Suppressor macrophage treated with lipopolysaccharide for 4 hours (primary cell): ENCODE results near the gene SLC13A1.
"Not testable (repeated sequence)": the region's sequence is repeated elsewhere in the genome, so short reads cannot be mapped to it uniquely, and the experiment has no call there.

Experiments
- DNase-seq: peaks from one replicate; pipeline ENCODE4 v3.0.0-alpha.2; 2020

The SLC13A1 gene

DNA sequence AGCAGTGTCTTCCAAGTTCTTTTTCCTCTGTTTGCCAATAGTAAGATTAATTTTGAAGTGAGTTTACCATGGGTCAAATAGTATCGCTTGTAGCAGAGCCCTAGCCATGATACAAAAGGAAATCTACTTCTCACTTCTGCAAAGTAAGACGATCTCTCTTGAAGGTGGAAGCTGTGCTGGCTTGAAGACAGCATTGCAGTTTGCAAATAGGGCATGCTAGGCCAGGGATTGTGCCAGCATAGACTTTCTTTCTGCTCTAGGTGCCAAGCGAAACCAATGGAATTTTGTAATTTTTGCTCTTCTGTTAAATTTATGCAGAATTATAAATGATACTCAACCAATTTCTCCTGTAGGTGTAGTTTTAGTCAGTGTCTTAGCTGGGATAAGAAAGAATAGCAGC lies 74.5 kb downstream of the SLC13A1 start:
- DNase-seq = no peak

DNA sequence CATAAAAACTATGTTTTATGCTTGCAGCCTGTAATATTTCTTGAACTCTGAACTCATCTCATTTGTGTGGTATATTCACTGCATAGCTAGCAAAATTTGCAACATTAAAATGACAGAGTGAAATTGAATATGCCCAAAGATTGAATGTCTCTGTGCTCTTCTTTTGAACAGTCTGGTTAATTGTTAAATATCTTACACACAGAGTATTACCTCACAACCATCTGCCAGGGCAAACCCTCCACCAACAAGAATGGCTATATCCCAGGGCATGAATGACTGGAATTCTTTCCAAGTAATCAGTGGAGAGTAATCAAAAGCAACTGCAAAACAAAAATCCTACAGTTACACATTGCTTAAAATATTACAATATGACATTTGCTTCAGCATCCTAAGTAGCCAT lies 76.9 kb downstream of the SLC13A1 start:
- DNase-seq = no peak

DNA sequence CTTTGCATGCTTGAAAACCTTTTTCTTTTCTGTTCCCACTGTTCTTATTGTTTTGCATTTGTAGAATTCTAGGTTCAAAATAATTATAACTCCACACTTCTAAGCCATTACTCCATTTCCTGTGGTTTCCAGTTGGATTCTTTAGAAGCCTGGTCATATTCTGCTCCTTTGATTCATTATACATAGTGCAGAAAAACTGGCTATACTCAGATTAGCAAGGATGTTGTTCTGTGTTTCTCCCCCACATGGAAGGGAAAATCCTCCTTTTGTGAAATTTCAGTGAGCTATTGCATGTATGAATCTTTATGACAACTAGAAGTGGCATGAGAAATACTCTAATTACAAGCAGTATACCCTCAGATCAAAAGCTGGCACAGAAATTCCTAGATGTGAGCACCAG lies 79.5 kb downstream of the SLC13A1 start:
- DNase-seq = no peak

DNA sequence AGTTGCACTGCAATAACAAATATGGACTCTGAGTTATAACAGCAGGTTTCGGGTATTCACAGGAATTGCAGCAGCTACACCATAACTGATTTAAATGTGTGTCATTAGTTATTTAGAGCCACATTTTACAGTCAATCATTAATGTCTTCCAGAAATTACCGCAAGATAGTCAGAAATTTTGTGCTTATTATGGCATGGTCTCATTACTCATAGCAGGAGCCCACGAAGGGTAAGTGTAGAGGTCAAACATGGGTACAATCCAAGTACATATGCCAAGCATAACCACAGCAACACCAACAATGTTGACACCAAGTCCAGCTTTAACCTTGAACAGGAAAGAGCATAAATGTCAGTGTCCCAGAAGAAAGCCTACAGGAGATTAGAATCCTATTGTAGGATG lies 84.4 kb downstream of the SLC13A1 start:
- no peak for DNase-seq

DNA sequence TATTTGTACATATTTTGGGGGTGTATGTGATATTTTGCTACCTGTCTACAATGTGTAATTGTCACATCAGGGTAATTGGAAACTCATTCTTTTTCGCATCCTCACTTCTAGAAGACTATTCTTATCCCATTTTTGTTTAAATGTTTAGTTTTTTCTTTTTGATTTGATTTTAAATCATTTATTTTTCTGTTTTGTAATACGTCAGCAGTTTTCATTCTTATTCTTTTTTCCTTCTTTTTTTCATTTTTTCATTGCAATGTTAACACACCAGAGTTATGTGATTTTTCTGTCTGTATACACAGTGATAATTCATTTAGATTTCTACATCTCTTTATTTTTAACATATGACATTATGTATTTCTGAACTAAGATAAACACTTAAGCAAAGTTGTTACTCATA lies 85.5 kb downstream of the SLC13A1 start:
- DNase-seq = no peak

DNA sequence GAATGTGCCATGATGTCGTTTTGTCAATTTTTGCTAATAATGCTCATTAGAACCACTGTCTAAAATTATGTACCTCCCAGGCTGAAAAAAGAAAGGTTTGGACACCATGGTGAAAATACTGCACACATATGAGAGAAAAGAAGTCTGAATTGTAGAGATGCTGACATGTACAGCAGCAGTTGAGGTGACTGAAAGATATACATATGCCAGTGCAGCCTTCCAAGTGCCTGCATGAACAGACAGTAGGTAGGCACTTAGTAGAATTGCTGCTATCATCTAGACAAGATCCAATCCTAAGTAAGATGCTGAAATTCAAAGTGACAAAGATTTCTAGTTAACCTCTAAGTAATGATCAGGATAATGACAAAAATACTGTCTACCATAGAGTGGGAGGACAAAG lies 86.9 kb downstream of the SLC13A1 start:
- DNase-seq = no peak

DNA sequence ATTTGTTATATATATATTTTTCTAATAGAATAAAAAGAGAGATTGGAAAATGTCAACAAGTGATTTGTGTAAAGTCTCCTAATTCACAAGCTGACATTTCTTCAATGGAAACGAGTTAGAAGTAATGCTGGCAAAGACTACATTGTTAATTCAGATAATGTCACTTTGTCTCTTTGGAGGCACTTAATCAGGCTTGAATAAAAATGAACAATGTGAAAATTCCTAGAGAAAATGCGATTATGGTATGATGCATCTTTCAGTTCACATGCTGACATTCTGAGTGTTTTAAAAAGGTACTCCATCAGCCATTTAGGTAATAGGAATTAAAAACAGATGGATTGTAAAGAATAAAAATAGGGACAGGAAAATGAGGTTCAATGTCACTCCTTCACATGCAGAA lies 100.1 kb downstream of the SLC13A1 start:
- no peak for DNase-seq

DNA sequence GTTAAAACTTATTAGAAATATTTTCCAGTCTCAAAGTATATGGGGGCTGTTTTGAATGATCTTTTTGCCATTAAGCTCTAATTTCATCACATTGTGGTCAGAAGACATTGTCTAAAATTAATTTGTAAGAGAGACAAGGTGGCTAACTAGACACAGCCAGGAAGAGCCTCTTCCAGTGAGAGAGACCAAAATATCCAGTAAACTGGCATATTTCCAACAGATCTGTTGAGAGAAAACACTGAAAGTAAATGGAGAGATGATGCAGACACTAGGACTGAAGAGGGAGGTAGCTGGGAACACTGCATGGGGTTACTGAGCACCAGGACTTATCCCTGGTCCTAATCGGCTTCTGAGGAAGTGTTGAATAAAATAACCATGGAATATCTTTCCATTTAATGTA lies 102.8 kb downstream of the SLC13A1 start:
- DNase-seq = no peak

DNA sequence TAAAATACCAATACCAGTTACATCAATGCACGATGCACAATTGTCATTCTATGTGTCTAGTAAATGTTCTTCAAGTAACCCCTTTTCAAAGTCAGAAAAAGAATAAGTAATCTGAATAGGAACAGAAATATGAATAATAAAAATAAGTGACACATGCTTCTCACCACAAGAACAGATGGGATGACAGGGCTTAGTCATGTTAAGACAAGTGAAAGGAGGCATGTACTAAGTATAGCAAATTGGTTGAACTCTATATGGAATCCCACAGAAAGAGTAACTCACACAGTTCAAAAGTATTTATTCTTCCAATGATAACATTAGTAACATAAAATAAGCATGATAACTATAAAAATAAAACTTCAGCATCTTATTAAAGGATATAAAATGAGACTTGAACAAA lies 103.3 kb downstream of the SLC13A1 start:
- no peak for DNase-seq

DNA sequence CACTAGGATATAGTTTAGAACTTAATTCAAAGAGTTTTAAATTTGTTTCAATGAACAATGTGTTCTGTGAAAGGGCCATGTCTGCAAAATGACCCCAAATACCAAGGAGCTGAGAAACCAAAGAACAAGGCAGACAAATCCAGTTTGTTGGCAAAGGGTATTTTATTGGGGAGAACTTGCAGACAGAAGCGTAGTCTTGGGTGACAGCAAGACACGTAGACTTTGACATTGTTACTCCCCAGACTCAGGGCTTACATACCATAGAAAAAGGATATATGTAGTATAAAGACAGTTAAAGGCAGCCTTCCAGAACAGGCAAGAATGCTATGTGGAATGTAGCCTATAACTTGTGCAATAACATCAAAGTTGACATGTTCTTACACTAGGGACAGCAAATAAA lies 109.3 kb downstream of the SLC13A1 start:
- DNase-seq = no peak

DNA sequence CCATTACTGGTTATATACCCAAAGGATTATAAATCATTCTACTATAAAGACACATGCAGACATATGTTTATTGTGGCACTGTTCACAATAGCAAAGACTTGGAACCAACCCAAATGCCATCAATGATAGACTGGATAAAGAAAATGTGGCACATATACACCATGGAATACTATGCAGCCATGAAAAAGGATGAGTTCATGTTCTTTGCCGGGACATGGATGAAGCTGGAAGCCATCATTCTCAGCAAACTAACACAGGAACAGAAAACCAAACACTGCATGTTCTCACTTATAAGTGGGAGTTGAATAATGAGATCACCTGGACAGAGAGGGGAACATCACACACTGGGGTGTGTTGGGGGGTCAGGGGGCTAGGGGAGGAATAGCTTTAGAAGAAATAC lies 112.9 kb downstream of the SLC13A1 start:
- DNase-seq = not testable (repeated sequence)

DNA sequence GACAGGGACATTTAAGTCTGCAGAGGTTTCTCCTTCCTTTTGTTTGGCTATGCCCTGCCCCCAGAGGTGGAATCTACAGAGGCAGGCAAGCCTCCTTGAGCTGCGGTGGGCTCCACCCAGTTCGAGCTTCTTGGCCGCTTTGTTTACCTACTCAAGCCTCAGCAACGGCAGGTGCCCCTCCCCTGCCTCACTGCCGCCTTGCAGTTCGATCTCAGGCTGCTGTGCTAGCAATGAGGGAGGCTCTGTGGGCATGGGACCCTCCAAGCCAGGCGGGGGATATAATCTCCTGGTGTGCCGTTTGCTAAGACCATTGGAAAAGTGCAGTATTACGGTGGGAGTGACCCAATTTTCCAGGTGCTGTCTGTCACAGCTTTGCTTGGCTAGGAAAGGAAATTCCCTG lies 114.9 kb downstream of the SLC13A1 start:
- not testable (repeated sequence) for DNase-seq

DNA sequence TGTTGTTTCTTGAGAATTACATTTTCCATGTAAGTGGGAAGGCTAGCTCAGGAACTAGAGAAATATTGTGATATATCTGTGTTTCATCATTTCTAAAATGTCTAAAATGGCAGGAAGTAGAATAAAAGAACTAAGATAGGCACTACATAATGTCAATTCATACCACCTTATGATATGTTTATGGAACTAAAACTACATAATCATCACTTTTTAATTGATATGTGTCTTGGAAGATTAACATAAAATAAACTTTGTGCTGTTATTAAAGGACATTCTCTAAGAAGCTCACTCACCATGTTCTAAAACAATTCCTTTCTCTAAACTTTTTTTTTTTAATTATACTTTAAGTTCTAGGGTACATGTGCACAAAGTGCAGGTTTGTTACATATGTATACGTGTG lies 120.7 kb downstream of the SLC13A1 start:
- no peak for DNase-seq

DNA sequence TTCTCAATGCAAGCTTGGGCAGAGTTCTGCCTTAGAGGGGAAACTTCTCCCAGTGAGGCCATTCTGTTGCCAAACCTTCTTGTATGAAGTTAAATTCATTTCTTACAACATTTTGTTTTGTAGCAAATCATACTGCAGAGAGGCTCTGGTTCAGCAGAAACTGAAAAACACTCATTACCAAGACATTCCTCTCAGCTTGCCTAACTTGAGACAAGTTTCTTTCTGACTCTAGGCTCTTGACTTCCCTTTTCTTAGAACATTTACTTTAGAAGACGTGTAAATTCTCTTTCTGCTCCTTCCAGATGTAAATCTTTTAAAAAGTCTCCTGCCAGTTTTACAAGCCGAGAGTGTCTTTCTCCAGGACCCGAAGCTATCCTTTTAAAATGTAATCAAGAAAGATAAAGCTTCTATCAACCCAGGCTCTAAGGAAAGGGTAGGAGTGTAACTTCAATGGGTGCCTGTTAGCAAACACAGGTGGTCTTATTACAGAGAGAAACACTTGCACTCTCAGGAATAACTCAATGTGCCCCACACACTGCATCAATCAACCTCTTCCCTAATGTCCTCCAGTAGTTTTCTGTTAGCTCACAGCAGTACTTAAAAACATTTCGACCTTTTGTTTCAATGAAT lies 123.8 kb downstream of the SLC13A1 start:
- no peak for DNase-seq

DNA sequence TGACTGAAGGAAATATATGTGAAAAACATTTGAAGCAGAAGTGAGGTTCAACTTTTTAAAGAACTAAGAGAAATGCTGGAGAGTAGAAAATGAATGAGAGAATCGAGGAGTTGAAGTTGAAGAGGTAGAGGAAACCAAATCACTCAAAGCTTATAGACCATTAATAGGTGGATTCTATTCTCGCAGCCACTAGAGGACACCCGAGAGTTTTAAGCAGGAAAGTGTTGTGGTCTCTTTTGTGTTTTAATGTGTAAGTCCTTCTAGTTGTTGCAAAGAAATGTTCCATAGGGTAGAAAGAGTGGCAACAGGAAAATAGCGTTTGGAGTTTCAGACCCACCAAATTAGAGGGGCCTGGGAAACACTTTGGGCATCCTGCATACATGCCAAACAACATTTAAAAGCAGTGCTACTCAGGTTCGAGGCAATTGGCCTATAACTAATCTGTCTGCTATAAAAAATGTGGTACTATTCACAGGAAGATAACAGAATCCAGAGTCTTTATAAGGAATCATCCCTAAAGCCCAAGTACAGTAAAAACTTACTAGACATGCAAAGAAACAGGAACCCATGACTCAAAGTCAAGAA lies 129.0 kb downstream of the SLC13A1 start:
- no peak for DNase-seq

DNA sequence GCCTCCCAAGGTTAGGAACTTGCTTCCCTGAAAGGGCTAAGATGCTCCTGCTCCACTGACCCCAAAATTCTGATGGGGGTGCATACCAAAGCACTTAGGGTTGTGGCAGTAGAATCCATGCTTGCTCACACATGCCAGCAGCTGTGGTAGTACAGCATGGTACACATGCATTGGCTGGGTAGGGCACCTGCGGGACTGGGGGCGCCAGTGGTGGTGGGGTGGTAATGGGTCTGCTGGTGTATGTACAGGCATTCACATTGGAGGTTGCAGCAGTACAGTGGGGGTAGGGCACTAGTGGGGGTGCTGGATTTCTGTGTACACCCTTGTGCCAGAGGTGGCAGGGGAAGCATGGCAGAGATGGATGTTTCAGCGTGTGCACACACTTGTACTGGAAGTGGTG lies 132.0 kb downstream of the SLC13A1 start:
- no peak for DNase-seq
